GM10847 (cell line): ENCODE measurements around the gene GSE1.
A peak's percentile ranks its signal among the peaks of the same experiment; 100 is the strongest.

Experiments used
- POLR2A ChIP-seq: IDR thresholded peaks from 2 replicates; pipeline ENCODE4 v1.6.1; 2011; ENCODE audit not compliant: insufficient read length; ENCODE audit errors: extremely low read depth

The GSE1 gene

DNA sequence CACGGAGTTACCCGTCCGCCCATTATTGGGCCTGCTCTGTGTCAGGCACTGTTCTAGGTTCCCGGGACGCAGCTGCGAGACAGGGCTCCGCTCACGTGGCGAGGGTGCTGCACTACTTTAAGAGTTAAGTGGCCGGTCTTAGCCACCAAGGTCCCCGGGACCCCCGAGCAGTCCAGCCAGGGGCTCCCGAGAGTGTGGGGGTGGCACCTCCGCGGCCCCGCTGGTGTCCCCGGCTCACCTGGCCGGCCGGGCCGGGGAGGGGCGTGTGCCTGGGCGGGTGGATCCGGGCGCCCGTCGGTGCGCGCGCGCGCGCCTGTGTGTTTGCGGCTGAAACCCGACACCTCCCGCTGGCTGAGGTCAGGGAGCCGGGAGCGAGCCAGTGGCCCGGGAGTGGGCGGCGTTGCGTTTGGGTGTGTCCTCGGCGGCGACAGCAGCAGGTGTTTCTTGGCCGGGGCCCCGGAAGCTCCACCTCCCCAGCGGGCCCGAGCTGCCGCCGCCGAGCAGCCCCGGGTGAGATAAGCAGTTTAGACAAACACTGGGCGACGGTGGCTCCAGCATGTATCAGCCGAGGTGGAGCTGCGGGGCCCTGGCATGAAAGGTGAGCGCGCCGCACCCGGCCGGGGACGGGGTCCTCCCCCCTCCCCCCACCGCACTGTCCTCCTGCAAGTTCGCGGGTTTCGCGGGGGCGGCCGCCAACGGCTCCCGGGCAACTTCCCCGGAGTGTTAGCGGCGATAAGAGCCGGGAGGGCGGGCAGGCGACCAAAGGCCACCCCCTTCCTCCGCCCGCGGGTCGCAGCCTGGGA lies at the start of gene GSE1:
Gene GSE1 (plus strand): TSS at position 522 of the 803 bp plus-strand sequence. CDS start 70 bp downstream, at position 592.
- TF ChIP-seq POLR2A, result peak; percentile 55

DNA sequence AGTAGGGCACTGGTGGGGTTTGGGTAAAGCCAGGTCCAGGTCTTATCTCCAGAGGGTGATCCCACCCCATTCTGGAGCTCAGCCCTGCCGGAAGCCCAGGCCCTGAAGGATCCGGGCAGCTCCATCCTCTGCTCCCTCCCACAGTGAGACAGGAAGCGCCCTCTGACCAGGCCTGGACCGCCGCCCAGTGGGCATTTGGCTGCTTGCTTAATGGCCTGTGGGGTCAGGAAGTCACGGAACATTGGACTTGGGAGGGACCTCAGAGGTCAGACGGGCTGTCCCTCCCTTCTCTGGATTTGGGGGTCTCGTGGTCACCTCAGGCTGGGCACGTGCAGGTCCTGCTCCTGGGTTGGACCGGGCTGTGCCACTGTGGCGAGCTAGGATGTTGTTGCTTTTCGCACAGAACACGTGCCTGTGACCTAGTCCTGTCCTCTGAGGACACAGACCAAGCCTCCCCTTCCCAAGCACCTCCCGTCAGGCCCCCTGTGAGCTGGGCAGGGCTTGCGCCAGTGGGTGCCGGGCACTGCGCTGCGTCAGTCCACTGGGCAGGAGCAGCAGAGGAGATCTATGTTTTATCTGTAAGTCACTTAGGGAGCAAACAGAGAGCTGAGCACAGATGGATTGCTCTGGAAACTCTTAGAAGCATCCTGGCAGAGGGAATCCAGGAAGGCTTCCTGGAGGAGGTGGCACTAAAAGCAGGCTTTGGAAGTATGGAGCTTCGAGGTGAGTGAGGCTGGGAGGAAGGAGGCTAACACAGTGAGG lies 49.4 kb upstream of the GSE1 start:
- TF ChIP-seq POLR2A, result no peak

DNA sequence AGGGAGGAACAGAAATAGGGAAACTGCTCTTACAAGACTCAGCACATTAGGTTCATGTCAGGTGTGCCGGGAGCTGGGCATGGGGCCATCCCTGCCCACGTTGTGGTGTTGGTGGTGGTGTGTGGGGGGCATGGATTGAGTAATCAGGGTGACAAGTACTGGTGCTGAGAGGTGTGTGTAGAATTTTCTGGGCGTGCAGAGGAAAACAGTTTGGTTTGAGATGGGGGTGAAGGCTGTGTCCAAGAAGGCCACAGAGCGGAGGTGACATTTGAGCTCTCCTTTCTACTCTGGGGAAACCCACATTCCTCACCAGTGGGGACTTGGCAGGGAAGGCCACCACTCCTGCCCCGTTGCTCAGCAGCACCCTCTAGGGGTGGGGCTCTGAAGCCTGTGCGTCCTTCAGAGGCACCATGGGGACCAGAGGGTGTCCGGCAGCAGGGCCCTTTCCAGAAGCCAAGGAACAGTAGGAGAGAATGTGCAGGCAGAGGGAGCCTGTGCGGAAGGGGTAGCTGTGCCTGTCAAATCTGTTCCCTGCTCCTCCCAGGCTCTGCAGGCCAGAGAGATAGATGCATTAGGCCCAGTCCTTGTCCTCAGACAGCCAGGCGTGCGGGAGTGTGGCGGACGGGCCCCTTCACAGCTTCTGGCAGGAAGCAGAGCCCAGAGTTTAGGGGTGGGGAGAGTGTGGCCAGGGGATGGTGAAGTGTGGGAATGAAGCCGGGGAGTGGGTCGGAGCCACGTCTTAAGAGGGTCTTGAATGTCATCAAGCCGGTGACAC lies 48.7 kb upstream of the GSE1 start:
- no peak for TF ChIP-seq POLR2A

DNA sequence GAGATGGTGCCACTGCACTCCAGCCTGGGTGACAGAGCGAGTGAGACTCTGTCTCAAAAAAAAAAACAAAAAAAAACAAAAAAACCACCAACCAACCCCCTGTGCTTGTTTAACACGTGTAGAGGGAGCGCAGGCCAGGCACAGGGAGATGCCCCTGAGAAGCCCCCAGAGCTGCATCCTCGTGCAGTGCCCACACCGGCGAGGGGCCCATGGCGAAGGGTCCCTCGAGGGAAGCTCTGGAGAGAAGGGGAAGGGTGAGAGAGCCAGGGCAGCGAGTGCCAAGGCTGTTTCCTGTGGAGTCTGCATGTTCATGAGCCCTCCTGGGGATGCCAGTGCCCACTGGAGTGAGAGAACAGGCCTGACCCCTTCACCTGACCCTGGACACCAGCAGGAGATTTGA lies 47.8 kb upstream of the GSE1 start:
- no peak for TF ChIP-seq POLR2A

DNA sequence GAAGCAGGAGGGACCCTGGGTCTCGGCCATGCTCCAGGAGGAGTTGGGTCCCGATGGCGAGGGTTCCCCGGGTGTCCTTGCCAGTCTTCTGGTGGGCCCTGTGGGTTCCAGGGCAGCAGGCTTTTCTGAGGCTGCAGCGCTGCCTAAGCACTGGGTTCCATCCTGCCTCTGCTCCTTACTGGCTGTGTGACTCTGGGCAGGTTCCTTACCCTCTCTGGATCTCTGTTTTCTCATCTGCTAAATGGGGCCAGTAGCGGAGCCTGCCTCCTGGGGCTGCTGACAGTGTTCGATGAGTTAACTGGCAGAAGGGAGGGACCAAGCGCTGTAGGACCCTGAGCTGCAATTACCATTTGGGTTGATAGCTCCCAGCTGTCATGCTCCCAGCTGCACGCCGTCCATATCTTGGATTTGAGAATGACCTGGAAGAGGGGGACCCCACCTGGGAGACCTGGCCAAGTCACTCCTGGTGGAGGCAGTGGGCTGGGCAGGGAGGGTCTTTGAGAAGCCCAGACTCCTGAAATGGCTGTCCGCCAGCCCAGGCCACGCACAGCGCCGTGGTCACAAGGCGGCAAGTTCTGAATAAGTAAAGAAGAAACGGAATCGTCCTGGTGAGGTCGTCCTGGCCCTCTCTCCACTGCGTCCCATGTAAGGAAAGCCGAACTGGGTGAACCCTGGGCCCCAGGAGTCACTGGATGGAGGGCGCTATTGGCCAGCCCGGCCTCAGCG lies 47.2 kb upstream of the GSE1 start:
- TF ChIP-seq POLR2A, result no peak

DNA sequence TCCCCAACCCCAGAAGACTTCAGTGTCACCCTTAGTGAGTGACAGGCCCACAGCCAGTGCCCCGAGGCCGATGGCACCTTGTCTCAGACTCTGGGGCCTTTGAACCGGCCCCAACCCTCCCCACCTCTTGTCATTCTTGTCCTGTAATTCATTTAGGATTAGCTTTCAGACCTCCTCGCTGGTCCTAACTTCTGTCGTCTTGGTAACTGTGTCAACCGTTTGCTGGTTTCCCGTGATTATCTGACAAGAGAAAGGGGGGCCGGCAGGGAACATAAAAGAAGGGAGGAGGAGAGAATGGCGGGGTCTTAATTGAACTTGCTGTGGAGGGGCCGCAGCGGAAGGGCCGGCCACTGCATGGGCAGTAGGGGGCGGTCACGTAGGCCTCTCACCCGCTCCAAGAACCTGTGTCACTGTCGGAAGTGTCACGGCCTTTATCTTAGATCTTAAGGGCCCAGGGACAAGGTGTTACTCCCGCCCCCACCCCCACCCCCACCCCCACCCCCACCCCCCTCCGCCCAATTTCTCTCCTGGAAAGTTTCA lies 46.5 kb upstream of the GSE1 start:
- no peak for TF ChIP-seq POLR2A

DNA sequence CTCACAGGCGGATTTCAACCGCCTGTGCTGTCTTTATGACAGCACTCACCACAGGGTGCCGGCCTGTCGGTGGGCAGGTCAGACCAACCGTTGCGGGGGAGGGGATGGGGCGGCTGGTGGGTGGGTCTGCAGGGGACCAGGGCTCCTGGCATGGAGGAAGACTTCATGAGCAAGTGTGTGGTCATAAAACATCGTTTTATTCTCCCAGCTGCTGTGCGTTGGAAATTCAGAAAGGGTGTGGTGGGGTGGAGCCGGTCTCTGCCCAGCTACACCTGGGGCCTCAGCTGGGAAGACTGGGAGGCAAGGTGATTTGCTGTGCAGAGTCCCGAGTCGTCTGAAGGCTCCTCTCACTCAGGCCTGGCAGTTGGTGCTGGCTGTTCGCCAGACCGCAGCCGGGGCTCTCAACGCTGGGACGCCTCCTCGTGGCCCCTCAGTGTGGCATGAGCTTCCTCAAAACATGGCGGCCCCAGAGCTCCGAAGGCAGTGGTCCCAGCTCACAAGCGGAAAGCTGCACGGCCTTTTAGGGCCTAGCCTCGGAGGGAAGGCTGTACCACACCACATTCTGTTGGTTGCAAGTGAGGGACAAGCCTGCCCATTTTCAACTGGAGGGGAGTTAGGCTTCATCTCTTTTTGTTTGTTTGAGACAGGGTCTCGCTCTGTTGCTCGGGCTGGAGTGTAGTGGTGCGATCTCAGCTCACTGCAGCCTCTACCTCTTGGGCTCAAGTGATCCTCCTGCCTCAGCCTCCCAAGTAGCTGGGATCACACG lies 45.8 kb upstream of the GSE1 start:
- no peak for TF ChIP-seq POLR2A

DNA sequence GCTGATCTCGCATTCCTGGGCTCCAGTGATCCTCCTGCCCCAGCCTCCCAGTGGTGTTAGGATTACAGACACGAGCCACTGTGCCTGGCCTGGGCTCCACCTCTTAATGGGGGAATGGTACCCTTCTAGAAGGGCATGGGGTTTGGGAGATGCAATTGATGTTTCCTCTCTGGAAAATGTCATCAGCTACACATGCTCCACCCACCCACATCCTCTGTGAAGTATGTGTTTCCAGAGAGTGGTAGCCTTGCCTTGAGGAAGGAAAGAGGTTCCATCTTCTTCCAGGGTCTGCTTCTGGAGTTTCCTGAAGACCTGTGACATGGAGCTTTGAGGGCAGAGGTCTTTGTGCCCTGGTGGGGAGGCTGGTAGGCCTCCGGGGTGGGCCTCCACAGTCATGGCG lies 45.2 kb upstream of the GSE1 start:
- TF ChIP-seq POLR2A, result no peak

DNA sequence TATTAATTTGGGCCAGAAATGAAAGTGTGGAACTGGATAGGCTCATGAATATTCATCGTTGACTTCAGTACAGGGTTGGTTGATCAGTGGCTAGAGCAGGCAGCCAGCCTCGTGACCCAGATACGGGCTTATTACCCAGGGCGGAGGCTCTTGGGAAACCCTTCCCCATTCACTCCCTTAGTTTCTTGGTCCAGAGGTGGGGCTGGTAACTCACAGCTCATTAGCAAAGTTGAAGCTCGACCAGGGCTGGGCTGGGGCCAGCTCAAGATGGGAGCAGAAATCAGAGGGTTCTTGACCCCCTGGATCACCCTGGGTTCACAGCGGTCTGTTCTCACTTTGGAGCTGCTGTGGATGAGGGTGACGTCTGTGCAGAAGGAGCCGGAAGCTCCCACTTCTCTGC lies 44.6 kb upstream of the GSE1 start:
- TF ChIP-seq POLR2A, result no peak

DNA sequence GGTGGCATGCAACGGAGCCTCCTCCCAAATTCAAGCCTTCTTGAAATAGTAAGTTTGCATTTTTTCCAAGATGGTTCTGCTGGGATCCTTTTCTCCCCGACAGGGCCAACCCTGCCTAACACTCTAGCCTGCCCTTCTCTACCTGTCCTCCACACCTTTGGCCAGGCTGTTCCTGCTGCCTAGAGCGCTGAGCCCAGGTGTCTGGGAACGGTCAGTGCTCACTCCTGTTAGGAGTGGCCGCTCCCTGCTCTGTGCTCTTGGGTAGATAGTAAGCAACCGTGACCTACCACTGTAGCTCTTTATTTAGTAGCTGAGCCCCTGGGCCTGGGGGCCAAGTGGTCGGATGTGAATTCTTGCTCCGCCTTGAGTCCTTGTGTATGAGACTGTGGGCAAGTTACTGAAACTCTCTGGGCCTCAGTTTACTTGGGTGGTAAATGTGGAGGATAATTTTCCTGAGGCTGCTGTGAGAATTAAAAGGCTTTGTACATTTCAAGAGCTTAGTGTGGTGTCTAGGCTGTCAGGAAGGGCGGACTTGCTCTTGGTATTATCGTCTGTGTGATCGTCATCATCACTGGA lies 44.0 kb upstream of the GSE1 start:
- TF ChIP-seq POLR2A, result no peak

DNA sequence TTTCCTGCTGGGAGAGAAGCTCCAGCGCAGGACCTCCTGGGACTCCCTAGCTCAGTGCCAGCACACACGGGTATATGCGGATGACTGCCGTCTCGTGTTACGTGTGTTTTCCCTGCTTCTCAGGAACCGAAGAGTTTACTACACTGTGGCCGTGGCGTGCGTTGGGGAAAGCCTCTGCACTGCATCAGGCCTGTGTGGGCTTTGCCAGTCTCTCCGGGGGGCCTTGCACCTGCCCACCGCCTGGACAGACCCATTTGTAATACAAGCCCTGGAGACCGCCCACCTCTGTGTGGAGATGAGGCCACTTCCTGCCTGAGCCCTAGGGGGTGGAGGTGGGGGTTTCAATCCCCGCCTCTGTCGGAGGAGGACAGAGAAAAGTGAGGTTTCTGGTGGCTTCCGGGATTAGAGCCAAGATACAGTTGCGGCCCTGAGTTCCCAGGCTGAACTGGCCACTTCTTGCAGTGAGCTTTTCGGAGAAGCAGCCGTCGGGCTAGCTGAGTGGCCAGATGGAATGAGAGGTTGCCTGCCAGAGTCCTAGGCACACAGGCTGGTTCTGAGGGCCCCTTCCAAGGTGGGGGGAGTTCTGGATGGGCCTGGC lies 43.4 kb upstream of the GSE1 start:
- no peak for TF ChIP-seq POLR2A

DNA sequence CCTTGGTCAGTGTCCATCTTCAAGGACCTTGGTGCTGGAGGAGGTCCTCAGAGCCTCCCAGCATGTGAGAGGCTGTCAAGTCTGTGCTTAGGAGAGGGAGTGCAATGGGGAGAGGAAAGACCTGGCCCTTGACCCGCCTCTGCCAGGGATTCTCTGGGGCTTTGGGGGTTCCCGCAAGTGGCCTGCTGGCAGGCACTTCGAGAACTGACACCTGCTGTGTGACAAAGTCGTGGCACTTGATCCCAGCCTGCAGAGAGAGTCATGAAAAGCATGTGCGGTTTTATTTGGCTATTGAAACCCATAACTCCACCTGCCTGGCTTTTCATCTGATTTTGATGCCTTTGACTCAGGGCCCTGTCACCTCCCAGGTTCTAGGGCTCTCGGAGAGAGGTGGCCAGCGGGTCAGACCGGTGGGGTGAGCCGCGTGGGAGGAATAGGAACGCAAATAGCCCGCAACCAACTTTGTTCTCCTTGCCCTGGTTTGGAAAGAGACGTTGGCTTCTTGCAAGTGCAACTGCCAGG lies 42.8 kb upstream of the GSE1 start:
- TF ChIP-seq POLR2A, result no peak
